Measurements from ENCODE around the gene STH. TPM values are rescaled to one million over a fixed set of nuclear protein-coding genes. Genes with fewer than 3 reads are reported as not detected.

Gene STH
- total RNA-seq, 1 donor from 2014 or later, result not detected

DNA sequence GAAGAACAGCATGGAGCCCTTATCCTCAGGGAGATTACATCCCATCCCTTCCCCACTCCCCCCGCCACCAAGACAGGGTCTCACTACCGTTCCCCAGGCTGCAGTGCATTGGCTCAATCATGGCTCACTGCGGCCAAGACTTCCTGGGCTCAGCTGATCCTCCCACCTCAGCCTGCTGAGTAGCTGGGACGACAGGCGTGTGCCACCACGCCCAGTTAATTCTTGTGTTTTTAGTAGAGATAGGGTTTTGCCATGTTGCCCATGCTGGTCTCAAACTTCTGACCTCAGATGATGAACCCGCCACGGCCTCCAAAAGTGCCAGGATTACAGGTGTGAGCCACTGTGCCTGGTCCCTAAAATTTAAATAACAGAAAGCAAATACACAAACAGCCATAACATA lies 48.8 kb downstream of the STH start:
- ATAC-seq, result no peak

Other genes starting within 250 kb of the STH start
- 0.40 TPM for gene CRHR1, start 214.9 kb upstream of the STH start, total RNA-seq
- gene SPPL2C, start 154.4 kb upstream of the STH start, total RNA-seq, result not detected
- gene MAPT, start 104.7 kb upstream of the STH start, total RNA-seq, result 0.88 TPM
- gene KANSL1, start 194.2 kb downstream of the STH start, total RNA-seq, result 56.2 TPM

Data from esophagus mucosa (tissue), 1 donor.